ENCODE results near the gene SLC19A3.

SLC19A3 gene

DNA sequence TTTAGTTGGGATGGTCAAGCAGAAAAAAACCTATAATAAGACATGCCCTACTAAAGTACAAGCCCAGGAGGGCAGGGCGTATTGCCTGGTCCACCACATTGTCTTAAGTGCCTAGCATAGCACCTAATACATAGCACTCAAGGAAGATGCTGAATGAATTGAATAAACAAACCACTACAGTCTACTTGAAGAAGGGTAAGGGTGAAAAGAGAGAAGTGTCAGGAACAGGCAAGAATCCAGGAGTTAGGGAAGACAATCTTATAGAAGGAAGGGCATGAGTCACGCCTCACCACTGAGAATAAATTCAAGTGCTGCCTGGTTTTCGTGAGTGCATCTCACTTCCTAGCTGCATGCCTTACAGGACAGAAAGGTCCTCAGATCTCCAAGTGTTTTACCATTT is 13.9 kb downstream of the SLC19A3 start:
- peak; percentile 61 for ATAC-seq (ENCODE audit: low read depth)

DNA sequence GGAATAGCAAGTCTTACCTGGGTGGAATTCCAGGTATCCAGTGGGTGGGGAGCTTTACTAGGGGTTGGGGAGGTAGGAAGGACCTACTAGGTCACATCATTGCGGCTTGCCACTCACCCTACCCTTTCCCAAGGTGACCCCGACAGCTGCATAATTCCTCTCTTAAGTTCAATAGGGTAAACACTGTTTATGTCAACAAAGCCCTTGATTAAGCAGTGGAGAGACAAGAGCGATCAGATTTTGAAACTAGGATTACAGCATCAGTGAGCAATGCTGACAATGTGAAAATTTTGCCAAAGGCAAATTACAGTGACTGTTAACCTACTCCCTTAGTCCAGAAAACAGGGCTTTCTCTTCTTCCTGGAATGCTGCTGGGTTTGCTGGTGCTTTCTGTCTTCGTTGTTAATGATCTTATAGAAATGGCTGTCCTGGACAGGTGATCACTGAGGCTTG is 14.5 kb downstream of the SLC19A3 start:
- ATAC-seq (ENCODE audit: low read depth) (peak; percentile 92), DNase-seq (ENCODE audit: low spot score) (no peak)
- H3K27ac ChIP-seq (ENCODE audit: poor library complexity, severe bottlenecking) = peak overlapping the region; percentile 50
- H3K27me3 ChIP-seq (ENCODE audit: insufficient read depth, poor library complexity, severe bottlenecking) = no peaks in the 10 kb centered on the region
- peaks cover 19% of the 10 kb centered on the region for H3K4me1 ChIP-seq (ENCODE audit: insufficient read depth, poor library complexity, severe bottlenecking)
- TF ChIP-seq, protein P1, sequence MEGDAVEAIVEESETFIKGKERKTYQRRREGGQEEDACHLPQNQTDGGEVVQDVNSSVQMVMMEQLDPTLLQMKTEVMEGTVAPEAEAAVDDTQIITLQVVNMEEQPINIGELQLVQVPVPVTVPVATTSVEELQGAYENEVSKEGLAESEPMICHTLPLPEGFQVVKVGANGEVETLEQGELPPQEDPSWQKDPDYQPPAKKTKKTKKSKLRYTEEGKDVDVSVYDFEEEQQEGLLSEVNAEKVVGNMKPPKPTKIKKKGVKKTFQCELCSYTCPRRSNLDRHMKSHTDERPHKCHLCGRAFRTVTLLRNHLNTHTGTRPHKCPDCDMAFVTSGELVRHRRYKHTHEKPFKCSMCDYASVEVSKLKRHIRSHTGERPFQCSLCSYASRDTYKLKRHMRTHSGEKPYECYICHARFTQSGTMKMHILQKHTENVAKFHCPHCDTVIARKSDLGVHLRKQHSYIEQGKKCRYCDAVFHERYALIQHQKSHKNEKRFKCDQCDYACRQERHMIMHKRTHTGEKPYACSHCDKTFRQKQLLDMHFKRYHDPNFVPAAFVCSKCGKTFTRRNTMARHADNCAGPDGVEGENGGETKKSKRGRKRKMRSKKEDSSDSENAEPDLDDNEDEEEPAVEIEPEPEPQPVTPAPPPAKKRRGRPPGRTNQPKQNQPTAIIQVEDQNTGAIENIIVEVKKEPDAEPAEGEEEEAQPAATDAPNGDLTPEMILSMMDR (IDR thresholded peaks at IDR 0.05; ENCODE audit: poor library complexity, severe bottlenecking) = no peak
- H3K4me3 ChIP-seq (ENCODE audit: severe bottlenecking) = no peak overlapping the region
- H3K9me3 ChIP-seq (ENCODE audit: severe bottlenecking) = no peaks in the 10 kb centered on the region
- H3K36me3 ChIP-seq (ENCODE audit: low read depth) = no peaks in the 10 kb centered on the region

More for the DNA sequence above, 13.9 kb downstream of the SLC19A3 start:
- Histone ChIP-seq H3K4me3 (ENCODE audit: severe bottlenecking) (no peak overlapping the region), H3K4me1 (ENCODE audit: insufficient read depth, poor library complexity, severe bottlenecking) (peaks cover 19% of the 10 kb centered on the region), H3K36me3 (ENCODE audit: low read depth) (no peaks in the 10 kb centered on the region), H3K9me3 (ENCODE audit: severe bottlenecking) (no peaks in the 10 kb centered on the region), H3K27me3 (ENCODE audit: insufficient read depth, poor library complexity, severe bottlenecking) (no peaks in the 10 kb centered on the region), H3K27ac (ENCODE audit: poor library complexity, severe bottlenecking) (peak overlapping the region; percentile 50)
- TF ChIP-seq, protein P1 (IDR thresholded peaks at IDR 0.05; ENCODE audit: poor library complexity, severe bottlenecking) = no peak
- no peak for DNase-seq (ENCODE audit: low spot score)

DNA sequence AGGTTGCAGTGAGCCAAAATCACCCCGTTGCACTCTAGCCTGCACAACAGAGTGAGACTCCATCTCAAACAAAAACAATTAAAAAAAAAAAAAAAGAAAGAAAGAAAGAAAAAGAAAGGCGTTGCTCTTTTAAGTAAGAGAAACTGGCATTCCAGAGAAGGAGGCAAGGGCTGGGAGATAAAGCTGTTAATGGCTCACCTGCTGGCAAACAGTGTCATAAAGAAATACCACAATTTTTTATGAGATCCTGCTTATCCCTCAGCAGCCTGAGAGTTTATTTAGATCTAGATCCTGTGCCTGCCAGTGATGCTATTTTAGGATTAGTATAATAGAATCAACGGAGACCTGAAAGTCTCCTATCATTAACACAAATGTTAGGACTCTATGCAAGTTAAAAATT is 16.3 kb downstream of the SLC19A3 start:
- no peak for ATAC-seq (ENCODE audit: low read depth)
- H3K27me3 ChIP-seq (ENCODE audit: insufficient read depth, poor library complexity, severe bottlenecking) = no peaks in the 10 kb centered on the region
- DNase-seq (ENCODE audit: low spot score) = no peak

DNA sequence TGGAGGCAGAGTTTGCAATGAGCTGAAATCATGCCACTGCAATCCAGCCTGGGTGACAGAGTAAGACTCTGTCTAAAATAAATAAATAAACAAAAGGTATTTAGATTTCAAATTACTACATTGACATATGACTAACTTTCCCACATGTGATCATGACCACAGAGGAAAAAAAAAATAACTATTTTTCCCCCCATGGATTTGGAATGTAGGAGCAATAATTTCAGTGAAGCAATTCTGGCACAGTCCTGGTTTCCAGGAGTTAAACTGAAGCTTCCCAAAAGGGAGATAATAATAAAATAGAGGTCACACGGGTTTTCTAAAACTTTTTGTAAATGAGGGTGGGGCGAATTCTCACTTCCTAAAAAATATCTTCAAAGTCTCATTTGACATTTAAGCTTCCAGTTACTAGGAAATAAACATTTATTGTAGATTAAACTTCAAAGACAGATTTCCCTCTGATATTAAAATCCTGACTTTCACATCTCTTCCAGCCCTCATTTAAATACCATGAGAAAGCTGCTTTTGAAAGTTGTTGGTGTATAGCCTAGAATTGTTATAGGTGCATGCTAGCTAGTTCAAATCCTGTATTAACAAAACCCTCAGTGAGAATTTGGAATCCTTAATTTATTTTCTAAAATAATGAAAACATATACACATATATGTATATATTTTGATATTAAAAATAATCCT is 20.7 kb downstream of the SLC19A3 start:
- DNase-seq (ENCODE audit: low spot score) = no peak
- ATAC-seq (ENCODE audit: low read depth) = no peak
- Histone ChIP-seq H3K4me1 (ENCODE audit: insufficient read depth, poor library complexity, severe bottlenecking) (no peaks in the 10 kb centered on the region), H3K36me3 (ENCODE audit: low read depth) (no peaks in the 10 kb centered on the region), H3K9me3 (ENCODE audit: severe bottlenecking) (no peaks in the 10 kb centered on the region), H3K27ac (ENCODE audit: poor library complexity, severe bottlenecking) (no peak overlapping the region), H3K4me3 (ENCODE audit: severe bottlenecking) (no peak overlapping the region), H3K27me3 (ENCODE audit: insufficient read depth, poor library complexity, severe bottlenecking) (no peaks in the 10 kb centered on the region)
- TF ChIP-seq, protein P1 (IDR thresholded peaks at IDR 0.05; ENCODE audit: poor library complexity, severe bottlenecking) = no peak

More for the DNA sequence above, 16.3 kb downstream of the SLC19A3 start:
- H3K4me1 ChIP-seq (ENCODE audit: insufficient read depth, poor library complexity, severe bottlenecking) = peaks cover 19% of the 10 kb centered on the region
- no peak overlapping the region for H3K4me3 ChIP-seq (ENCODE audit: severe bottlenecking)
- H3K27ac ChIP-seq (ENCODE audit: poor library complexity, severe bottlenecking) = no peak overlapping the region
- H3K9me3 ChIP-seq (ENCODE audit: severe bottlenecking) = no peaks in the 10 kb centered on the region
- no peaks in the 10 kb centered on the region for H3K36me3 ChIP-seq (ENCODE audit: low read depth)
- TF ChIP-seq, protein P1 (IDR thresholded peaks at IDR 0.05; ENCODE audit: poor library complexity, severe bottlenecking) = no peak

DNA sequence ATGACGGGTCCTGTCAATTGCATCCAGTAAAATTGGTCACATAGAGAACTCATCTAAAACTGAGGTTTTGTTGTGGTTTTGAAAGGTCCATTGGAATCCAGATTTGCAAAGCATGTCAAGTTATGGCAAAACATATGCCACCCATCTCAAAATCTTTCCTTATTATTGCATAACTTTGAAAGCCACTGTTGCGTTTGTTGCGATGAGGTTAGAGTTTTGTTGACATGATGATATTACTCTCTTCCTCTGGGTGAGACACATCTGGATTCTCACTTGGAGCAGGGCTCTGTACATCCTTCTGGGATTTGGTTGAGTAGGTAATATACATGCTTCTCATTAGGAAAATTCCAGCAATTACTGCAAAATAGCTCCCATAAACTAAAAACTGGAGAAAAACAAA is 30.6 kb downstream of the SLC19A3 start:
- Histone ChIP-seq H3K36me3 (ENCODE audit: low read depth) (no peaks in the 10 kb centered on the region), H3K27ac (ENCODE audit: poor library complexity, severe bottlenecking) (no peak overlapping the region), H3K9me3 (ENCODE audit: severe bottlenecking) (no peaks in the 10 kb centered on the region), H3K4me1 (ENCODE audit: insufficient read depth, poor library complexity, severe bottlenecking) (no peaks in the 10 kb centered on the region), H3K4me3 (ENCODE audit: severe bottlenecking) (no peak overlapping the region), H3K27me3 (ENCODE audit: insufficient read depth, poor library complexity, severe bottlenecking) (peaks cover 3% of the 10 kb centered on the region)
- DNase-seq (ENCODE audit: low spot score) (no peak), ATAC-seq (ENCODE audit: low read depth) (no peak)
- TF ChIP-seq, protein P1 (IDR thresholded peaks at IDR 0.05; ENCODE audit: poor library complexity, severe bottlenecking) = no peak
